SK-N-SH (cell line): ENCODE data around the gene APBA2.

ENCODE experiments used
- TAF1 ChIP-seq: IDR thresholded peaks from 2 replicates; pipeline ENCODE4 v1.6.1; 2012; ENCODE audit warnings: low read depth, mild to moderate bottlenecking, low read length, moderate library complexity, borderline replicate concordance
- TF ChIP-seq, protein P1 (sequence below): fragments of 200-600 bp; sonication (generic); IDR thresholded peaks from 2 replicates; pipeline ENCODE4 v1.6.1; 2017; ENCODE audit warnings: antibody characterized with exemption, mild to moderate bottlenecking, moderate library complexity

DNA sequence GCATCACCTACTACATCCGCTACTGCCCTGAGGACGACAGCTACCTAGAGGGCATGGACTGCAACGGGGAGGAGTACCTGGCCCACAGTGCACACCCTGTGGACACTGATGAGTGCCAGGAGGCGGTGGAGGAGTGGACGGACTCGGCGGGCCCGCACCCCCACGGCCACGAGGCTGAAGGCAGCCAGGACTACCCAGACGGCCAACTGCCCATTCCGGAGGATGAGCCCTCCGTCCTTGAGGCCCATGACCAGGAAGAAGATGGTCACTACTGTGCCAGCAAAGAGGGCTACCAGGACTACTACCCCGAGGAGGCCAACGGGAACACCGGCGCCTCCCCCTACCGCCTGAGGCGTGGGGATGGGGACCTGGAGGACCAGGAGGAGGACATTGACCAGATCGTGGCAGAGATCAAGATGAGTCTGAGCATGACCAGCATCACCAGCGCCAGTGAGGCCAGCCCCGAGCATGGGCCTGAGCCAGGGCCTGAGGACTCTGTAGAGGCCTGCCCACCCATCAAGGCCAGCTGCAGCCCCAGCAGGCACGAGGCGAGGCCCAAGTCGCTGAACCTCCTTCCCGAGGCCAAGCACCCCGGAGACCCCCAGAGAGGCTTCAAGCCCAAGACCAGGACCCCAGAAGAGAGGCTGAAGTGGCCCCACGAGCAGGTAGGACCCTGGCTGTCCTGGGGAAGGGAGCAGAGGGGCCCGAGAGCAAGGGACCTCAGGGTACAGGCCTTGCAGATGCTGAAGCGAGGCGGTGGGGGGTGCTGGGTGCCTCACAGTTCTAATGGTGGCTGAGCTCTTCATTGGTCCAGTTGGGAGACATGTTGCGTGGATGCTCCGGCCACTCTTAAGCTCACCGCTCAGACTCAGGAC lies 168.6 kb downstream of the APBA2 start:
- TF ChIP-seq, protein P1, sequence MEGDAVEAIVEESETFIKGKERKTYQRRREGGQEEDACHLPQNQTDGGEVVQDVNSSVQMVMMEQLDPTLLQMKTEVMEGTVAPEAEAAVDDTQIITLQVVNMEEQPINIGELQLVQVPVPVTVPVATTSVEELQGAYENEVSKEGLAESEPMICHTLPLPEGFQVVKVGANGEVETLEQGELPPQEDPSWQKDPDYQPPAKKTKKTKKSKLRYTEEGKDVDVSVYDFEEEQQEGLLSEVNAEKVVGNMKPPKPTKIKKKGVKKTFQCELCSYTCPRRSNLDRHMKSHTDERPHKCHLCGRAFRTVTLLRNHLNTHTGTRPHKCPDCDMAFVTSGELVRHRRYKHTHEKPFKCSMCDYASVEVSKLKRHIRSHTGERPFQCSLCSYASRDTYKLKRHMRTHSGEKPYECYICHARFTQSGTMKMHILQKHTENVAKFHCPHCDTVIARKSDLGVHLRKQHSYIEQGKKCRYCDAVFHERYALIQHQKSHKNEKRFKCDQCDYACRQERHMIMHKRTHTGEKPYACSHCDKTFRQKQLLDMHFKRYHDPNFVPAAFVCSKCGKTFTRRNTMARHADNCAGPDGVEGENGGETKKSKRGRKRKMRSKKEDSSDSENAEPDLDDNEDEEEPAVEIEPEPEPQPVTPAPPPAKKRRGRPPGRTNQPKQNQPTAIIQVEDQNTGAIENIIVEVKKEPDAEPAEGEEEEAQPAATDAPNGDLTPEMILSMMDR, result no peak
- no peak for TF ChIP-seq TAF1
